ENCODE data around the gene GRB2.

GRB2 gene

DNA sequence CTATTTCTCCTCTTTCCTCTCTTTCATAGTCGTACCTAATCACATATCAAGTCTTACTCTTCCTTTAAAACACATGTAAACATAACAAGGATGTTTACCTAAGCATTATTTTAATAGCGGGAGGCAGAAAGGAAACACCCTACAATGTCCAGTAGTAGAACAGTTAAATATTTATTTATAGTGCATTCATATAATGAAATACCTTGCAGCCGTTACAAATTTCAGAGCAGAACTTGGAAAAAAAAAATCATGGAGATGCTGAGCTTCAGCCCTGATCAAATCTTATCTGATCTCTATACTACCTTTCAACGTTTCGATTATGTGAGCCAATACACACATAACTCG, 39.6 kb downstream of the GRB2 start:
- H3K4me3 ChIP-seq (ENCODE audit: low read depth, low read length) = no peak overlapping the region
- DNase-seq (ENCODE audit: low read depth) = no peak
- in situ Hi-C loops (cut with HindIII; ENCODE audit: low sequenced_read_pairs) = no loop called here
- TF ChIP-seq, protein P1, sequence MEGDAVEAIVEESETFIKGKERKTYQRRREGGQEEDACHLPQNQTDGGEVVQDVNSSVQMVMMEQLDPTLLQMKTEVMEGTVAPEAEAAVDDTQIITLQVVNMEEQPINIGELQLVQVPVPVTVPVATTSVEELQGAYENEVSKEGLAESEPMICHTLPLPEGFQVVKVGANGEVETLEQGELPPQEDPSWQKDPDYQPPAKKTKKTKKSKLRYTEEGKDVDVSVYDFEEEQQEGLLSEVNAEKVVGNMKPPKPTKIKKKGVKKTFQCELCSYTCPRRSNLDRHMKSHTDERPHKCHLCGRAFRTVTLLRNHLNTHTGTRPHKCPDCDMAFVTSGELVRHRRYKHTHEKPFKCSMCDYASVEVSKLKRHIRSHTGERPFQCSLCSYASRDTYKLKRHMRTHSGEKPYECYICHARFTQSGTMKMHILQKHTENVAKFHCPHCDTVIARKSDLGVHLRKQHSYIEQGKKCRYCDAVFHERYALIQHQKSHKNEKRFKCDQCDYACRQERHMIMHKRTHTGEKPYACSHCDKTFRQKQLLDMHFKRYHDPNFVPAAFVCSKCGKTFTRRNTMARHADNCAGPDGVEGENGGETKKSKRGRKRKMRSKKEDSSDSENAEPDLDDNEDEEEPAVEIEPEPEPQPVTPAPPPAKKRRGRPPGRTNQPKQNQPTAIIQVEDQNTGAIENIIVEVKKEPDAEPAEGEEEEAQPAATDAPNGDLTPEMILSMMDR (IDR thresholded peaks at IDR 0.05; ENCODE audit: low read depth, low read length, missing control alignments) = no peak

DNA sequence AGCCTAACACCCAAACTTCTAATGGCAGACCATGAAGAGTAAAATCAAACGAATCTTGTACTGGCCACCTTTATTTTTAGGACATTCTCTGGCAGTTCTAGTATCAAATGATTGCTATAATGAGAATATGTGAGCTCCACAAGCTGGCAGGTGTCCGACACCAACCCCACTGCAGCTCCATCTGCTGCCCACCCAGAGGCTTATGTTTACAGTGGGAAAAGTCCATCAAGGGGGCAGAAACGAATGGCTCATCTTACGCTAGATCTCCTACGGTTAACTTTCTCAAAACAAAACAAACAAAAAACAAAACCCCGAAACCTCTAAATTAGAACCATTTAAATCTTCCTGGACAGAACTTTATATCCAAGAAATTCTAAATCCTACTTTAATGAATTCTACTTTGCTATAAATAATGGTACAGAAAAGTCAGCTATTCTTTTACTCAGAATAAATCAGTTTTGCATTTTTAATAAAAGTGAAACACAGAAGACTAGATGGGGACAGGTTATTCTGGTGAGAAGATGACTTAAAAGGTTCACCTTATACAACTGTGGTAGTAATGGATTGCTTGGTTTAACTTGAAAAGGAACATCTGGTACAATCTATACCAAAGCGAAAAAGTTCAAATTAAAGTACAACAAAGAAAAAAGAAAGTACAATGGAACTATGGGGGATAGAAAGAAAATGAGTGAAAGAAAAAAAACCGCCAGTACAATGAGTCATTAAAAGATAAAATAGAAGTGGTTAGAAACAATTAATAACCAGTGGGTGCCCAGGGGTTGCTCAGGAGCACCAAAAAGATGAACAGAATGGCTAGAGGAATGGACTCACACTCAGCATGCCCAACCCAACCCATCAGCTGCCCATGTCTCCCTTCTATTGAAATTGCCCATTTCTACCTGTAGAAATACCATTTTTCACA, 40.2 kb downstream of the GRB2 start:
- no peak overlapping the region for H3K4me3 ChIP-seq (ENCODE audit: low read depth, low read length)
- in situ Hi-C loops (cut with HindIII; ENCODE audit: low sequenced_read_pairs) = no loop called here
- TF ChIP-seq, protein P1 (IDR thresholded peaks at IDR 0.05; ENCODE audit: low read depth, low read length, missing control alignments) = no peak
- no peak for DNase-seq (ENCODE audit: low read depth)

DNA sequence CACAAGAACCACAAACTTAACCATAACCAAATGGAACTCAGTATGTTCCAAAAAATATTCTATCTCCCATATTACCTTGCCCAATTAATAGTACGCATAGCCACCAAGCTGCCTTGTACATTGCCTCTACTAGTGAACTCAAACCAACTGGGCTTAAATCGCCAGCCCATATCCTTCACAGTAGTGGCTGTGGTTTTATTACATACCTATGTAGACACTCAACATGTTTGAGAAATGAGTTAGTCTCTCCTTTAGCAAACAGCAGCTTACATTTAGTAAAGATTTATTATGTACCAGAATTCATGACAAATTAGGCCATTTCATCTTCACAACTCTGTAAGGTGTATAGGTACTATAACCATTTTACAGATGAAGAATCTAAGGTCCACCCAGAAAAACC, 41.4 kb downstream of the GRB2 start:
- in situ Hi-C loops (cut with HindIII; ENCODE audit: low sequenced_read_pairs) = no loop called here
- DNase-seq (ENCODE audit: low read depth) = peak; percentile 58
- H3K4me3 ChIP-seq (ENCODE audit: low read depth, low read length) = no peak overlapping the region
- TF ChIP-seq, protein P1 (IDR thresholded peaks at IDR 0.05; ENCODE audit: low read depth, low read length, missing control alignments) = no peak

DNA sequence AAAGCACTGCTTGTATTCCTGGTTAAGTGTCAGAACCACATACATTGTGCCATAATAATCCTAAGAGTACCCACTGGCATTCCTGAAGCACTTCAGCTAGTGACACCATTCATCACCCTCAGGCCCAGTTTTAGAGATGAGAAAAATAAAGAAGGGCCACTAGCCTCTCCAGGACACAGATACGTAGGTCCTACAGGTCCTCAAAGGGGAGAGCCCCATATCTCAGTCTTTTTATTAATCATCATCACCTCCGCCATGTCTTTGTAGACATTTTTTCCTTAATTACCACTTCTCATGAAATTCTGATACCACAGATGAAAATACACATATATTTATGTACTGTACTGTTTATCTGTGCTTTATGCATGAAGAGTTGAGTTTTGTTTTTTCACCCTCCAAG, 43.5 kb downstream of the GRB2 start:
- H3K4me3 ChIP-seq (ENCODE audit: low read depth, low read length) = no peak overlapping the region
- TF ChIP-seq, protein P1 (IDR thresholded peaks at IDR 0.05; ENCODE audit: low read depth, low read length, missing control alignments) = no peak
- no peak for DNase-seq (ENCODE audit: low read depth)
- in situ Hi-C loops (cut with HindIII; ENCODE audit: low sequenced_read_pairs) = no loop called here

DNA sequence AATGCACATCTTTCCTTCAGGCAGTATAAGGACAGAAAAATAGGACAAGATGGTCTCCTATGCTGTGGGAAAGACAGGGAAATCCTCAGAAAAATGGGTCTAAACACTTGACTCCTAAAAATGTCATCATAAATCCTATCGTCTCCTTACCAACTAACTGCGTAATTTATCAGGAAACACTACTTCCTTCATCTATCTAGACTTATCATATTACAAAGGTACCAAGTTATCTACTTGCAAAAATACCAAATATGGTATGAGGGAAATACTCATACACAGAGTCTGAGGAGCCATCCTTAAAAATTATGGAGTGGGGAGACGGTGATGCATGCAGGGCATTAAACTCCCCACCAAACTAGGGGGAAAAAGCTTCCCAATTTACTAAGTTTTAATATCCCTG, 44.1 kb downstream of the GRB2 start:
- no peak for DNase-seq (ENCODE audit: low read depth)
- TF ChIP-seq, protein P1 (IDR thresholded peaks at IDR 0.05; ENCODE audit: low read depth, low read length, missing control alignments) = no peak
- in situ Hi-C loops (cut with HindIII; ENCODE audit: low sequenced_read_pairs) = no loop called here
- H3K4me3 ChIP-seq (ENCODE audit: low read depth, low read length) = no peak overlapping the region

DNA sequence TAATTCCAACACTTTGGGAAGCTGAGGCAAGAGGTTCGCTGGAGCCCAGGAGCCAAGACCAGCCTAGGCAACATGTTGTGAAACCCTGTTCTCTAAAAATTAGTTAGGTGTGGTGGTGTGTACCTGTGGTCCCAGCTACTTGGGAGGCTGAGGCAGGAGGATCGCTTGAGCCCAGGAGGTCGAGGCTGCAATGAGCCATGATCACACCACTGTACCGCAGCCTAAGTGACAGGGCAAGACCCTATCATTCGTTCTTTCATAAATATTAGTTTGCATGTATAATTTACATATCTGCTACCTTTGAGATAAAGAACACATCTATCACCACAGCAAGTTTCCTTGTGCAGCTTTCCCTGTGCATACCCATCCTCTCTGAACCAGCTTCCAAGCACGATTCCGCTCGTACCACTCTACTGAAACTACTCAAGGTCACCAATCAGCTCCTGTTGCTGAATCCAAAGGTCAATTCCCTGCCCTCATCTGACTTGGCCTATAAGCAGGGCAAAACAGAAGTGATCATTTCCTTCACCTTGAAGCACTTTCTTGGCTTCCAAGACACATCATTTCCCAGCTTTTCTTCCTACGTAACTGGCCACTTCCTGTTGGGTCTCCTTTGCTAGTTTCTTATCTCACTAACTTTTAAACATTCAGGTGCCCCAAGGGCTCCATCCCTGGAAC, 49.1 kb downstream of the GRB2 start:
- no peak overlapping the region for H3K4me3 ChIP-seq (ENCODE audit: low read depth, low read length)
- TF ChIP-seq, protein P1 (IDR thresholded peaks at IDR 0.05; ENCODE audit: low read depth, low read length, missing control alignments) = no peak
- DNase-seq (ENCODE audit: low read depth) = no peak
- in situ Hi-C loops (cut with HindIII; ENCODE audit: low sequenced_read_pairs) = no loop called here
